Activated CD8-positive, alpha-beta memory T cell treated with anti-CD3 and anti-CD28 coated beads for 48 hours (primary cell): Measurements from ENCODE around the gene LCA5L.
"Not testable (repeated sequence)": the region's sequence is repeated elsewhere in the genome, so short reads cannot be mapped to it uniquely, and the experiment has no call there.

Source experiments
- DNase-seq, 3 experiments: peaks; one replicate each; pipeline ENCODE4 v3.0.0-alpha.2; 2020; ENCODE audit warnings: low read depth in 2 of 3, low spot score in 2 of 3

The LCA5L gene

DNA sequence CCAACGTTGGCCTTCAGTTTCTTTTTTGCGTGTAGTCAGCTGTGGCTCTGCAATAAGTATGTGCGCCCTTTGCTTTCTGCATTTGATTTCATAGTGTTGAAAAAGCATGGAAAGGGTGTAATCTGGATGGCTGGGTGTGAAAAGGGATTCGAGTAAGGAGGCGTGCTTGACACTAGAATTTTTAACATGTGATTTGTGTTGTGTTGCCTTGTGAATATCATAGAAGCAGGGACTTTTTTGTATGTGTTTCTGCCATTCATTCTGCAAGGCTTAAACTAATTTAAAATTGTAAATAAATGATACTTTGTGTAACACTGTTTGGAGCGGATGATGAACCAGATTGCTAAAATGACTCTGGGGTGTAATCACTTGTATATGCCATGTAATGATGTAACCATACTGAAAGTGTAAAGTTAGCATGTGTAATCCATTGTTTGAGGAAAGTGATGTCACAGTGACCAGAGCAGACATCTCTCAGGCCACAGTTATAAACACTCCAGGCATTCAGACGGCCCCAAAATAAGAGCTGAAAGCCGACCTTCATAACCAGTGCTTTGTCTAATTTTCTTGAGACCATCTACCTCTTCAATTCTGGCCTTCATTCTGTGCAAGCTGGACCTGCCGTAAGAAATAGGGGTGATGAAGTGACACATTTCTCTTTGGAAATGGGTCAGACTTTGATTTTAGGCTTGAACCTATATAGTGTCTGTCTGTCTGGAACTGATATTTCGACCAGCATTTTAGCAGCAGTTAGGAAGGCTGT, 6.8 kb upstream of the LCA5L start:
- no peak for DNase-seq

- no peak for DNase-seq
These were observed 6.0 kb upstream of the LCA5L start, which contains the start of gene SH3BGR for GRCh38 chr21:39451332-39452206. TSS of gene SH3BGR (plus strand) at chr21:39451970. CDS start at chr21:39452097, 127 bp downstream.

GRCh38 chr21:39447264-39447663, 1.7 kb upstream of the LCA5L start:
- no peak for DNase-seq

GRCh38 chr21:39444421-39445180, 977 bp downstream of the LCA5L start:
- no peak for DNase-seq

GRCh38 chr21:39441502-39442475, 3.8 kb downstream of the LCA5L start:
- no peak for DNase-seq

GRCh38 chr21:39439232-39439631, 6.3 kb downstream of the LCA5L start:
- DNase-seq: no peak

DNA sequence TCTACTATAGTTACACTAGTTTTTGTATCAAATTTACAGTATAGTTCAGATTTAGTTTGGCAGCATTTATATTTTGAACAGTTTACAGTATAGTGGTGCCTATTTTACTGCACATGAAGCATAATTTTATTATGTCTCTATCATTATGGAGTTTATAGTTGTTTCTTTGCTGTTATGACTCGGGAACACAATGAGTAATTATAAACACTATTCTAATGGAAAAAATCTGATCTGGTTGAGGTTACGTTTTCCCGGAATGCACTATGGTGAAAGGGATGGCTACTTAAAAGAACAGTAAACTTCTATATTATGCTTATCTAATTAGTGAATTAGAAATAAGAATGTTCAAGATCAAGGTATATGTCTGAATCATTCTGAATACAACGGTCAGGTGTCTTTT, 10.6 kb downstream of the LCA5L start:
- no peak for DNase-seq

- no peak for DNase-seq
These were observed 14.6 kb downstream of the LCA5L start for GRCh38 chr21:39430954-39431353.

- no peak for DNase-seq
These were observed 15.1 kb downstream of the LCA5L start for GRCh38 chr21:39430457-39430856.

DNA sequence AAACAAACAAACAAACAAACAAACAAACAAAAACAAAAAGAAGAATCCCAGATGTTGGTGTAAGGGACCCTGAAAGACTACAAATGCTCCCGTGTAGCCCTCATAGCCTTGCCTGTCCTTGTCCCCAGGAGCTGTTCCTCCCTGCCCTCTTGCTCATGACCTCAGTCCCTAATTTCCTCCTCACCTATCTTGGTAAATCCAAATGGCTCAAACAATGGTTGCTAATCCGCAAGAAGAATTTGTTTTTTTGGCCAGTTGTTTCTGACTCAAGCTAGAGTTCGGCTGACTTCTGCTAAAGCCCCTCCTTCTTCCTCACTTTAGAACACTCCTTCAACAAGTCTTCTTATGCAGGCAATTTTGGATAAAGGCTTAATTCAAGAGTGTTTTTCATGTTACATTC, 15.6 kb downstream of the LCA5L start:
- DNase-seq: no peak

GRCh38 chr21:39429445-39429844, 16.1 kb downstream of the LCA5L start:
- no peak for DNase-seq

- no peak for DNase-seq
These were observed 22.9 kb downstream of the LCA5L start for GRCh38 chr21:39422527-39423241.

DNA sequence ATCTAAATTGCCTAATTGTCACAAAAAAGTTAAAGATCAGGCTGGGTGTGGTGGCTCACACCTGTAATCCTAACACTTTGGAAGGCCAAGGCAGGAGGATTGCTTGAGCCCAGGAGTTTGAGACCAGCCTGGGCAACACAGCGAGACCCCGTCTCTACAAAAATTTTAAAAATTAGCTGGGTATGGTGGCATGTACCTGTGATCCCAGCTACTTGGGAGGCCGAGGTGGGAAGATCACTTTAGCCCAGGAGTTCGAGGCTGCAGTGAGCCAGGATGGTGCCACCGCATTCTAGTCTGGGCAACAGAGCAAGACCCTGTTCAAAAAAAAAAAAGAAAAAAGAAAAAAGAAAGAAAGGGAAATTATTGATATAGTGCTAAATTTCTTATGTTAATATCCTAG, 26.4 kb downstream of the LCA5L start:
- DNase-seq: not testable (repeated sequence)

- no peak for DNase-seq
These were observed 39.5 kb downstream of the LCA5L start for GRCh38 chr21:39406065-39406464.

DNA sequence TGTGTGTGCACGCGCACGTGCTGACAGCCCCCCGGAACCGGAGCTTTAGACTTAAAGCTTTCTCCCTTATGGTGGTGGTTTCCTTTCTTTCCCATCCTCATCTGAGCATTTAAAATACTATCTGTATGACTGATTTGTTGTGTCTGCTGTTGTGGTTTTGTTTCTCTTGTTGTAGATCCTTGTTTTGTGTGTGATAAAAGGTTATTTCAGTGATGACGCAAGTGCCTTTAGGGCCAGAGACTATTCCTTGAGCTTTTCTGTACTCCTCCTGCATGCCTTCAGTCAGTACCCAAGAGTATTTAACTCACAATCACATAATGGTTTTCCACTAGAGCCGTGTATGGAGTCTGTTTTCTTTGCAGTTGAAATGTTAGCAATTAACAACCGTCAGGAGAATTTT, 45.4 kb downstream of the LCA5L start:
- DNase-seq: no peak

DNA sequence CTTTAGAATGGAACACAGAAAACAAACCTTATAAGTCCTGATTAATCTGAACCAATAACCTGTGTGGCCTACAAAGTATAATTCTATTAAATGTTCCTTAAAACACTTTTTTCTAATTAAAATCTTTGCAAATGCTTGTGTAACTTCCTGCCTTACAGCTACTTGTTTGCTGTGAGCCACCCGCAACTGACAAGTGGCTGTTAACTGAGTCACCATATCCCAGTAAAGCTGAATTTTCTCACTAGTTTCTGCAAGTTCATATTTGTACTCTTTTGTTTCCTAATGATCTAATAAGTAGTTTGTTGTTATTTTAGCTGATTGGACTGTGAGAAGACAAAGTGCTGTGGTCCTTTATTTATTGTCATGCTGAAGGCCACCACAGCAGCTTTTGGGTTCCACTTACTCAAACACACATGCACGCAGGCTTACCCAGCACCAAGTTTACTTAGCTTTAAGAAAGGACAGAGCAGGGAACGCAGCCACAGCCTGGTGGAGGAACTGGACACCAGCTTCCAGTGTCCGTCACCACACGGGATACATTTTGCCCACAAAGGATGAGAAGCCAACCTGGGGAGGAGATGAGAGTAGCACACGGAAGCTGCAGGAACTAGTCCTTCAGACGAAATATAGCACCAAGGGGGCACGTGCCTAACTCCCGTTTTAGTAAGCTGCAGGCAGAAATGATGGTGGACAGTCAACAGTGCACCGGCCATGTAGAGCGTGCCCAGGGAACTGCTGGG, 47.8 kb downstream of the LCA5L start:
- DNase-seq: no peak

DNA sequence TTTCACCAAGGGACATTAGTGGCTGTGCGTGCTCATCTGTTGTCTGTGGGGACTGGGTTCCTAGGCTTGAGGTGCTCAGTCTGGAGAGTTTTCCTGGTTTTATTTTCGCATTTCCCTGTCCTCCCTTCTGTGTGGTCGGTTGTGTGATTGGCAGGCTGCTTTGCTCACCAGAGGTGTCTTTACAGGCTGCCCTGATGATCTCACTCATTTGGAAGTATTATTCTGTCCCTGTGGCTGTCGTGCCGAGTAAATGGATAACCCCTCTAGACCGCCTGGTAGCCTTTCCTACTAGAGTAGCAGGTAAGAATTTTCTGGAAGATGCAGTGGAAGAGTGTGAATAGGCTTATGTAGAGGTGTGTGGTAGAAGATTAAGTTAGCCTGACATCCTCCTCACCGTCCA, 52.6 kb downstream of the LCA5L start:
- DNase-seq: no peak

DNA sequence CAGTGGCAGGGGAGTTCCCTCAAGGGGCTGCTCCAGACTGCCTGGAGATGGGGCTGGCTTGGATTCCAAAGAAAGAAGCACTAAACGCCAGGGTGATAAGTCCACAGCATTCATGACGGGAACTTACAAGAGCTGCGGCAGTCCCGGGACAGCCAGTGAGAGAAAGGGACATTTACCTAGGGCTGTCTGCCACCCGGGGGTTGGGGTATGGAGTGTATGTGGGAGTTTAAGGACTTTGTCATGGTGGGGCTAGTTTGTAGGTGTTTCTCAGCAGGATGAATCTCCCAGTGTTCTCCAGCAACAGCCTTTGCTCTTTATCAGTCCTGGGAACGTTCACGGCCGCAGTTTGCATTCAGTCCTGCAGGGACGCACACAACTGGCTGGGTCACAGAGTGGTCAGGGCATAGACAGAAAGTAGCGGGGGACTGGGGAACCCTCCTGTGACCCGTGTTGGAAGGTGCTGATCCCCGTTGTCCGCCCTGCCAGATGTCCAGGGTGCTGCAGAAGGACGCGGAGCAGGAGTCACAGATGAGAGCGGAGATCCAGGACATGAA, 55.3 kb downstream of the LCA5L start:
- DNase-seq: no peak

DNA sequence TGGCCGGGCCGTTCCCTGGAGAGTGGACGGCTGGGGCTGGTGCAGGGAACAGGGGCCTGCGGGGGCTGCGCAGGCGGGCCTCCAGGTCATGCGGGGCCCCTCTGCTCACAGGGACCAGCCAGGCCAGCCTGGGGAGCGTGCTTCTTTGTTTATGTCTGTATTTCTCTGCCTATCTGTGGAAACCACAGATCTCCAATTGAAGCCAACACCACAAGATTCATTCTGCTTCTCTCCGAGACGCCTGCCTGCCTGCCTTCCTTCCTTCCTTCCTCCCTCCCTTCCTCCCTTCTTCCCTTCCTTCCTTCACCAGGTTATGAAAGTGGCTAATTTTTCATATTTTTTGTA, 56.8 kb downstream of the LCA5L start:
- no peak for DNase-seq
